ENCODE measurements around the gene LIN28B. TPM values are rescaled to one million over a fixed set of nuclear protein-coding genes. Genes with fewer than 3 reads are reported as not detected.

LIN28B gene
- total and polyA plus RNA-seq, 7 experiments from 2014 or later: not detected

- H3K4me3 Mint-ChIP-seq: no peak overlapping the region
- no peak overlapping the region for H3K4me3 ChIP-seq (ENCODE audit: low read length)
- H3K36me3 Mint-ChIP-seq: no peaks in the 10 kb centered on the region
- no peaks in the 10 kb centered on the region for H3K9me3 ChIP-seq (ENCODE audit: control insufficient read depth in 2 of 3, low read length in 3 of 3)
- no peaks in the 10 kb centered on the region for H3K4me1 ChIP-seq (ENCODE audit: control insufficient read depth in 2 of 2, insufficient read depth in 2 of 2, low read length in 2 of 2)
- H3K4me1 Mint-ChIP-seq: peaks cover 0 to 2% (median 0%) of the 10 kb centered on the region in 7 donors
- ChIA-PET CTCF (no interaction called here), POLR2A (no interaction called here)
- no peak overlapping the region for H3K27ac ChIP-seq (ENCODE audit: low read depth, low read length)
- H3K27me3 Mint-ChIP-seq: peaks cover 29 to 47% (median 46%) of the 10 kb centered on the region in 5 donors
- no peaks in the 10 kb centered on the region for H3K27me3 ChIP-seq (ENCODE audit: control insufficient read depth in 2 of 2, insufficient read depth in 2 of 2, low read length in 2 of 2)
- no peaks in the 10 kb centered on the region for H3K36me3 ChIP-seq (ENCODE audit: control insufficient read depth in 2 of 3, insufficient read depth in 3 of 3, low read length in 3 of 3)
- H3K27ac Mint-ChIP-seq: no peak overlapping the region
- no peak for ATAC-seq
- H3K9me3 Mint-ChIP-seq: peaks cover 0 to 22% (median 2%) of the 10 kb centered on the region in 11 donors
- no peak for DNase-seq
- intact Hi-C loops (cut with micrococcal nuclease): no loop called here
Measured at GRCh38 chr6:105057160-105057559, 100.3 kb downstream of the LIN28B start.

GRCh38 chr6:105058316-105058715 lies 101.4 kb downstream of the LIN28B start:
- CTCF ChIA-PET: no interaction called here

GRCh38 chr6:105058846-105059245 lies 101.9 kb downstream of the LIN28B start:
- peaks cover 30 to 53% (median 50%) of the 10 kb centered on the region in 5 donors for H3K27me3 Mint-ChIP-seq
- ChIA-PET POLR2A (no interaction called here), CTCF (no interaction called here)
- no peaks in the 10 kb centered on the region for H3K36me3 Mint-ChIP-seq
- peaks cover 0 to 2% (median 0%) of the 10 kb centered on the region in 7 donors for H3K4me1 Mint-ChIP-seq
- no peaks in the 10 kb centered on the region for H3K4me1 ChIP-seq (ENCODE audit: control insufficient read depth in 2 of 2, insufficient read depth in 2 of 2, low read length in 2 of 2)
- peaks cover 0 to 22% (median 2%) of the 10 kb centered on the region in 11 donors for H3K9me3 Mint-ChIP-seq
- H3K9me3 ChIP-seq (ENCODE audit: control insufficient read depth in 2 of 3, low read length in 3 of 3): no peaks in the 10 kb centered on the region
- H3K36me3 ChIP-seq (ENCODE audit: control insufficient read depth in 2 of 3, insufficient read depth in 3 of 3, low read length in 3 of 3): no peaks in the 10 kb centered on the region
- no peak overlapping the region for H3K27ac ChIP-seq (ENCODE audit: low read depth, low read length)
- no peak overlapping the region for H3K27ac Mint-ChIP-seq
- no peak for ATAC-seq
- DNase-seq: no peak
- intact Hi-C loops (cut with micrococcal nuclease): no loop called here
- no peak overlapping the region for H3K4me3 Mint-ChIP-seq
- H3K4me3 ChIP-seq (ENCODE audit: low read length): no peak overlapping the region
- H3K27me3 ChIP-seq (ENCODE audit: control insufficient read depth in 2 of 2, insufficient read depth in 2 of 2, low read length in 2 of 2): no peaks in the 10 kb centered on the region

More at GRCh38 chr6:105058316-105058715, 101.4 kb downstream of the LIN28B start:
- no peaks in the 10 kb centered on the region for H3K36me3 ChIP-seq (ENCODE audit: control insufficient read depth in 2 of 3, insufficient read depth in 3 of 3, low read length in 3 of 3)
- no peaks in the 10 kb centered on the region for H3K4me1 ChIP-seq (ENCODE audit: control insufficient read depth in 2 of 2, insufficient read depth in 2 of 2, low read length in 2 of 2)
- no peaks in the 10 kb centered on the region for H3K9me3 ChIP-seq (ENCODE audit: control insufficient read depth in 2 of 3, low read length in 3 of 3)
- H3K4me1 Mint-ChIP-seq: peaks cover 0 to 2% (median 0%) of the 10 kb centered on the region in 7 donors
- H3K27ac ChIP-seq (ENCODE audit: low read depth, low read length): no peak overlapping the region
- POLR2A ChIA-PET: no interaction called here
- no peak overlapping the region for H3K4me3 ChIP-seq (ENCODE audit: low read length)
- peaks cover 0 to 22% (median 2%) of the 10 kb centered on the region in 11 donors for H3K9me3 Mint-ChIP-seq
- no peak for ATAC-seq
- DNase-seq: no peak
- peaks cover 30 to 51% (median 49%) of the 10 kb centered on the region in 5 donors for H3K27me3 Mint-ChIP-seq
- no peaks in the 10 kb centered on the region for H3K36me3 Mint-ChIP-seq
- H3K27me3 ChIP-seq (ENCODE audit: control insufficient read depth in 2 of 2, insufficient read depth in 2 of 2, low read length in 2 of 2): no peaks in the 10 kb centered on the region
- intact Hi-C loops (cut with micrococcal nuclease): no loop called here
- no peak overlapping the region for H3K4me3 Mint-ChIP-seq
- no peak overlapping the region for H3K27ac Mint-ChIP-seq

- Mint-ChIP-seq H3K4me1 (no peaks in the 10 kb centered on the region), H3K9me3 (peaks cover 0 to 5% (median 0%) of the 10 kb centered on the region in 11 donors), H3K4me3 (no peak overlapping the region), H3K27ac (no peak overlapping the region), H3K36me3 (no peaks in the 10 kb centered on the region), H3K27me3 (peaks cover 31 to 46% (median 44%) of the 10 kb centered on the region in 5 donors)
- H3K9me3 ChIP-seq (ENCODE audit: control insufficient read depth in 2 of 3, low read length in 3 of 3): no peaks in the 10 kb centered on the region
- CTCF ChIA-PET: no interaction called here
- no peaks in the 10 kb centered on the region for H3K4me1 ChIP-seq (ENCODE audit: control insufficient read depth in 2 of 2, insufficient read depth in 2 of 2, low read length in 2 of 2)
- intact Hi-C loops (cut with micrococcal nuclease): no loop called here
- POLR2A ChIA-PET: no interaction called here
- H3K27me3 ChIP-seq (ENCODE audit: control insufficient read depth in 2 of 2, insufficient read depth in 2 of 2, low read length in 2 of 2): no peaks in the 10 kb centered on the region
- H3K4me3 ChIP-seq (ENCODE audit: low read length): no peak overlapping the region
- ATAC-seq: no peak
- no peak for DNase-seq
- no peak overlapping the region for H3K27ac ChIP-seq (ENCODE audit: low read depth, low read length)
- H3K36me3 ChIP-seq (ENCODE audit: control insufficient read depth in 2 of 3, insufficient read depth in 3 of 3, low read length in 3 of 3): no peaks in the 10 kb centered on the region
Measured at GRCh38 chr6:105066233-105066632, 109.3 kb downstream of the LIN28B start.

GRCh38 chr6:105066836-105067235 lies 109.9 kb downstream of the LIN28B start:
- H3K27ac Mint-ChIP-seq: no peak overlapping the region
- Histone ChIP-seq H3K27me3 (ENCODE audit: control insufficient read depth in 2 of 2, insufficient read depth in 2 of 2, low read length in 2 of 2) (no peaks in the 10 kb centered on the region), H3K4me3 (ENCODE audit: low read length) (no peak overlapping the region), H3K9me3 (ENCODE audit: control insufficient read depth in 2 of 3, low read length in 3 of 3) (no peaks in the 10 kb centered on the region), H3K27ac (ENCODE audit: low read depth, low read length) (no peak overlapping the region), H3K36me3 (ENCODE audit: control insufficient read depth in 2 of 3, insufficient read depth in 3 of 3, low read length in 3 of 3) (no peaks in the 10 kb centered on the region), H3K4me1 (ENCODE audit: control insufficient read depth in 2 of 2, insufficient read depth in 2 of 2, low read length in 2 of 2) (no peaks in the 10 kb centered on the region)
- peaks cover 31 to 49% (median 44%) of the 10 kb centered on the region in 5 donors for H3K27me3 Mint-ChIP-seq
- ChIA-PET CTCF (no interaction called here), POLR2A (no interaction called here)
- no peaks in the 10 kb centered on the region for H3K4me1 Mint-ChIP-seq
- DNase-seq (no peak), ATAC-seq (no peak)
- no peaks in the 10 kb centered on the region for H3K36me3 Mint-ChIP-seq
- no peak overlapping the region for H3K4me3 Mint-ChIP-seq
- H3K9me3 Mint-ChIP-seq: peaks cover 0 to 5% (median 0%) of the 10 kb centered on the region in 11 donors
- intact Hi-C loops (cut with micrococcal nuclease): no loop called here

GRCh38 chr6:105067329-105067728 lies 110.4 kb downstream of the LIN28B start:
- H3K9me3 Mint-ChIP-seq: peaks cover 0 to 5% (median 0%) of the 10 kb centered on the region in 11 donors
- POLR2A ChIA-PET: no interaction called here
- intact Hi-C loops (cut with micrococcal nuclease): no loop called here
- no peak overlapping the region for H3K4me3 Mint-ChIP-seq
- no peaks in the 10 kb centered on the region for H3K36me3 ChIP-seq (ENCODE audit: control insufficient read depth in 2 of 3, insufficient read depth in 3 of 3, low read length in 3 of 3)
- no peak overlapping the region for H3K27ac Mint-ChIP-seq
- H3K9me3 ChIP-seq (ENCODE audit: control insufficient read depth in 2 of 3, low read length in 3 of 3): no peaks in the 10 kb centered on the region
- CTCF ChIA-PET: no interaction called here
- H3K36me3 Mint-ChIP-seq: no peaks in the 10 kb centered on the region
- no peaks in the 10 kb centered on the region for H3K27me3 ChIP-seq (ENCODE audit: control insufficient read depth in 2 of 2, insufficient read depth in 2 of 2, low read length in 2 of 2)
- no peak overlapping the region for H3K27ac ChIP-seq (ENCODE audit: low read depth, low read length)
- ATAC-seq (no peak), DNase-seq (no peak)
- H3K27me3 Mint-ChIP-seq: peaks cover 29 to 45% (median 44%) of the 10 kb centered on the region in 5 donors
- H3K4me1 Mint-ChIP-seq: no peaks in the 10 kb centered on the region
- H3K4me1 ChIP-seq (ENCODE audit: control insufficient read depth in 2 of 2, insufficient read depth in 2 of 2, low read length in 2 of 2): no peaks in the 10 kb centered on the region
- no peak overlapping the region for H3K4me3 ChIP-seq (ENCODE audit: low read length)

GRCh38 chr6:105068407-105068806 lies 111.5 kb downstream of the LIN28B start:
- H3K27ac Mint-ChIP-seq: no peak overlapping the region
- POLR2A ChIA-PET: no interaction called here
- no peak overlapping the region for H3K4me3 Mint-ChIP-seq
- DNase-seq (no peak), ATAC-seq (no peak)
- peaks cover 32 to 44% (median 38%) of the 10 kb centered on the region in 5 donors for H3K27me3 Mint-ChIP-seq
- intact Hi-C loops (cut with micrococcal nuclease): no loop called here
- peaks cover 0 to 1% (median 0%) of the 10 kb centered on the region in 11 donors for H3K9me3 Mint-ChIP-seq
- no peaks in the 10 kb centered on the region for H3K4me1 ChIP-seq (ENCODE audit: control insufficient read depth in 2 of 2, insufficient read depth in 2 of 2, low read length in 2 of 2)
- H3K36me3 ChIP-seq (ENCODE audit: control insufficient read depth in 2 of 3, insufficient read depth in 3 of 3, low read length in 3 of 3): no peaks in the 10 kb centered on the region
- no peaks in the 10 kb centered on the region for H3K27me3 ChIP-seq (ENCODE audit: control insufficient read depth in 2 of 2, insufficient read depth in 2 of 2, low read length in 2 of 2)
- H3K27ac ChIP-seq (ENCODE audit: low read depth, low read length): no peak overlapping the region
- H3K4me1 Mint-ChIP-seq: no peaks in the 10 kb centered on the region
- H3K36me3 Mint-ChIP-seq: no peaks in the 10 kb centered on the region
- no peaks in the 10 kb centered on the region for H3K9me3 ChIP-seq (ENCODE audit: control insufficient read depth in 2 of 3, low read length in 3 of 3)
- CTCF ChIA-PET: no interaction called here
- no peak overlapping the region for H3K4me3 ChIP-seq (ENCODE audit: low read length)
